Stimulated activated CD8-positive, alpha-beta memory T cell treated with anti-CD3 and anti-CD28 coated beads, Interleukin-12 subunit alpha, Interleukin-12 subunit beta, amount 100 ng/mL, for 1 hour (primary cell): ENCODE data around the gene OPRM1.
"Not testable (repeated sequence)": the region's sequence is repeated elsewhere in the genome, so short reads cannot be mapped to it uniquely, and the experiment has no call there.

Experiments
- DNase-seq: peaks from one replicate; pipeline ENCODE4 v3.0.0-alpha.2; 2020; ENCODE audit warnings: low read depth

OPRM1 gene

GRCh38 chr6:154206996-154207395 lies 168.0 kb downstream of the OPRM1 start:
- DNase-seq, result no peak

- no peak for DNase-seq
Observed at GRCh38 chr6:154209555-154209954, 170.5 kb downstream of the OPRM1 start.

- DNase-seq, result no peak
Observed at GRCh38 chr6:154210678-154211077, 171.6 kb downstream of the OPRM1 start.

GRCh38 chr6:154213782-154214181 lies 174.7 kb downstream of the OPRM1 start:
- DNase-seq, result no peak

- no peak for DNase-seq
Observed at GRCh38 chr6:154218301-154218700, 179.3 kb downstream of the OPRM1 start.

- no peak for DNase-seq
Observed at GRCh38 chr6:154218787-154219186, 179.7 kb downstream of the OPRM1 start.

- no peak for DNase-seq
Observed at GRCh38 chr6:154219250-154219649, 180.2 kb downstream of the OPRM1 start.

GRCh38 chr6:154222716-154223115 lies 183.7 kb downstream of the OPRM1 start:
- DNase-seq, result no peak

GRCh38 chr6:154223296-154223695 lies 184.3 kb downstream of the OPRM1 start:
- DNase-seq, result no peak

- no peak for DNase-seq
Observed at GRCh38 chr6:154226461-154226860, 187.4 kb downstream of the OPRM1 start.

GRCh38 chr6:154227862-154228520 lies 189.0 kb downstream of the OPRM1 start:
- DNase-seq, result no peak

- no peak for DNase-seq
Observed at GRCh38 chr6:154228521-154228905, 189.5 kb downstream of the OPRM1 start.

- no peak for DNase-seq
Observed at GRCh38 chr6:154229786-154230185, 190.7 kb downstream of the OPRM1 start.

- DNase-seq, result no peak
Observed at GRCh38 chr6:154230393-154230792, 191.4 kb downstream of the OPRM1 start.

GRCh38 chr6:154230910-154231595 lies 192.0 kb downstream of the OPRM1 start:
- no peak for DNase-seq

- DNase-seq, result no peak
Observed at GRCh38 chr6:154232013-154232910, 193.2 kb downstream of the OPRM1 start.

- DNase-seq, result no peak
Observed at GRCh38 chr6:154233383-154233782, 194.3 kb downstream of the OPRM1 start.

- DNase-seq, result no peak
Observed at GRCh38 chr6:154234019-154234772, 195.2 kb downstream of the OPRM1 start.

- no peak for DNase-seq
Observed at GRCh38 chr6:154236646-154237301, 197.7 kb downstream of the OPRM1 start.

GRCh38 chr6:154238831-154239230 lies 199.8 kb downstream of the OPRM1 start:
- no peak for DNase-seq

- DNase-seq, result no peak
Observed at GRCh38 chr6:154239392-154239791, 200.4 kb downstream of the OPRM1 start.

GRCh38 chr6:154241061-154241460 lies 202.0 kb downstream of the OPRM1 start:
- DNase-seq, result not testable (repeated sequence)
